ENCODE measurements around the gene ZNF827.

DNA sequence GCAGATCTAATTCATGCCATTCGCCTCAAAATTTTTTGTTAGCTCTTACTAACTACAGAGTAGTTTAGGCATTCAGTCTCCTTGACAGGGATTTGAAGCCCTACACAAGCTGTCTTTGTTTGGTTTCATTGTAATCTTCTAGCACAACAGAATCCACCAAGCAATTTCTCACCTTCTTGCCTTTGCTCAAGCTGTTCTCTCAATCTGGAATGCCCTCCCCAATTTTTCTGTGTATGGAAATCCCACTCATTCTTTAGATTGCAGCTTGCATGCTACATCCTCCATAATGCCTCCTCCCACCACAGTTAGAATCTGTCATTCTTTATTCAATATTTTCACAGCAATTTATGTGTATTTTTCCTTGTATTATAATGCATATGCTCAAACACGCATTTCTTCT, 195.0 kb downstream of the ZNF827 start:
- TF ChIP-seq, protein P1, sequence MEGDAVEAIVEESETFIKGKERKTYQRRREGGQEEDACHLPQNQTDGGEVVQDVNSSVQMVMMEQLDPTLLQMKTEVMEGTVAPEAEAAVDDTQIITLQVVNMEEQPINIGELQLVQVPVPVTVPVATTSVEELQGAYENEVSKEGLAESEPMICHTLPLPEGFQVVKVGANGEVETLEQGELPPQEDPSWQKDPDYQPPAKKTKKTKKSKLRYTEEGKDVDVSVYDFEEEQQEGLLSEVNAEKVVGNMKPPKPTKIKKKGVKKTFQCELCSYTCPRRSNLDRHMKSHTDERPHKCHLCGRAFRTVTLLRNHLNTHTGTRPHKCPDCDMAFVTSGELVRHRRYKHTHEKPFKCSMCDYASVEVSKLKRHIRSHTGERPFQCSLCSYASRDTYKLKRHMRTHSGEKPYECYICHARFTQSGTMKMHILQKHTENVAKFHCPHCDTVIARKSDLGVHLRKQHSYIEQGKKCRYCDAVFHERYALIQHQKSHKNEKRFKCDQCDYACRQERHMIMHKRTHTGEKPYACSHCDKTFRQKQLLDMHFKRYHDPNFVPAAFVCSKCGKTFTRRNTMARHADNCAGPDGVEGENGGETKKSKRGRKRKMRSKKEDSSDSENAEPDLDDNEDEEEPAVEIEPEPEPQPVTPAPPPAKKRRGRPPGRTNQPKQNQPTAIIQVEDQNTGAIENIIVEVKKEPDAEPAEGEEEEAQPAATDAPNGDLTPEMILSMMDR (optimal IDR thresholded peaks at IDR 0.05 in 1 of 3, IDR thresholded peaks at IDR 0.05 in 1 of 3, conservative IDR thresholded peaks at IDR 0.05 in 1 of 3; ENCODE audit: extremely low read depth in 1 of 3, insufficient read depth in 2 of 3, low read length in 3 of 3): no peak
- no peak for TF ChIP-seq EZH2 (IDR thresholded peaks at IDR 0.05; ENCODE audit: low read length)
